Stimulated activated naive B cell treated with anti-CD40 and anti-IgM and Interleukin-4, amounts not matched to agents 10 μg/mL and 1 μg/mL and 100 μg/mL, for 72 hours (primary cell): ENCODE data around the gene ACSS3.
"Not testable (repeated sequence)": the region's sequence is repeated elsewhere in the genome, so short reads cannot be mapped to it uniquely, and the experiment has no call there.

Experiments
- ATAC-seq, 2 donors: fragments of 150-1000 bp; cut with Tn5 transposase; replicated peaks; 2 replicates each; pipeline ENCODE4 v1.10.0; 2021; ENCODE audit warnings: moderate library complexity in 1 of 2
- DNase-seq: peaks from one replicate; pipeline ENCODE4 v3.0.0; 2021
- H3K27ac Mint-ChIP-seq: one replicate; pipeline ENCODE4 v1.8.0; 2022; ENCODE audit warnings: mild to moderate bottlenecking, mixed read lengths
- H3K27me3 Mint-ChIP-seq, 2 donors: one replicate each; pipeline ENCODE4 v1.8.0; 2022; ENCODE audit warnings: mixed read lengths in 2 of 2
- H3K36me3 Mint-ChIP-seq, 2 donors: one replicate each; pipeline ENCODE4 v1.8.0; 2022; ENCODE audit warnings: mixed read lengths in 2 of 2, mild to moderate bottlenecking in 1 of 2
- H3K4me1 Mint-ChIP-seq, 2 donors: one replicate each; pipeline ENCODE4 v1.8.0; 2022; ENCODE audit warnings: mixed read lengths in 2 of 2, mild to moderate bottlenecking in 1 of 2
- H3K4me3 Mint-ChIP-seq, 2 donors: one replicate each; pipeline ENCODE4 v1.8.0; 2022; ENCODE audit warnings: mild to moderate bottlenecking in 2 of 2, mixed read lengths in 2 of 2, moderate library complexity in 1 of 2
- H3K9me3 Mint-ChIP-seq, 2 donors: one replicate each; pipeline ENCODE4 v1.8.0; 2022; ENCODE audit warnings: mixed read lengths in 2 of 2, mild to moderate bottlenecking in 1 of 2

Gene ACSS3

GRCh38 chr12:81168445-81168844 is 90.6 kb downstream of the ACSS3 start:
- no peaks in the 10 kb centered on the region for H3K36me3 Mint-ChIP-seq
- no peaks in the 10 kb centered on the region for H3K27me3 Mint-ChIP-seq
- no peak overlapping the region for H3K4me3 Mint-ChIP-seq
- no peak for ATAC-seq
- peaks cover 0 to 4% of the 10 kb centered on the region in 2 donors for H3K9me3 Mint-ChIP-seq
- H3K27ac Mint-ChIP-seq: no peak overlapping the region
- no peak for DNase-seq
- no peaks in the 10 kb centered on the region for H3K4me1 Mint-ChIP-seq

GRCh38 chr12:81170072-81170471 is 92.2 kb downstream of the ACSS3 start:
- no peak for ATAC-seq

GRCh38 chr12:81172851-81173250 is 95.0 kb downstream of the ACSS3 start:
- DNase-seq: no peak
- no peak overlapping the region for H3K4me3 Mint-ChIP-seq
- no peaks in the 10 kb centered on the region for H3K4me1 Mint-ChIP-seq
- H3K36me3 Mint-ChIP-seq: no peaks in the 10 kb centered on the region
- ATAC-seq: no peak
- no peaks in the 10 kb centered on the region for H3K27me3 Mint-ChIP-seq
- peaks cover 1 to 2% of the 10 kb centered on the region in 2 donors for H3K9me3 Mint-ChIP-seq
- no peak overlapping the region for H3K27ac Mint-ChIP-seq

More at GRCh38 chr12:81170072-81170471, 92.2 kb downstream of the ACSS3 start:
- Mint-ChIP-seq H3K4me1 (no peaks in the 10 kb centered on the region), H3K27ac (no peak overlapping the region), H3K9me3 (peaks cover 0 to 4% of the 10 kb centered on the region in 2 donors), H3K4me3 (no peak overlapping the region), H3K36me3 (no peaks in the 10 kb centered on the region), H3K27me3 (no peaks in the 10 kb centered on the region)
- no peak for DNase-seq

GRCh38 chr12:81174664-81175063 is 96.8 kb downstream of the ACSS3 start:
- no peak overlapping the region for H3K27ac Mint-ChIP-seq
- H3K27me3 Mint-ChIP-seq: no peaks in the 10 kb centered on the region
- peaks cover 0 to 2% of the 10 kb centered on the region in 2 donors for H3K9me3 Mint-ChIP-seq
- H3K4me1 Mint-ChIP-seq: no peaks in the 10 kb centered on the region
- no peak overlapping the region for H3K4me3 Mint-ChIP-seq
- ATAC-seq (no peak), DNase-seq (no peak)
- H3K36me3 Mint-ChIP-seq: no peaks in the 10 kb centered on the region

- Mint-ChIP-seq H3K36me3 (no peaks in the 10 kb centered on the region), H3K4me1 (no peaks in the 10 kb centered on the region), H3K9me3 (peaks cover 0 to 2% of the 10 kb centered on the region in 2 donors), H3K27me3 (no peaks in the 10 kb centered on the region), H3K4me3 (no peak overlapping the region), H3K27ac (no peak overlapping the region)
- DNase-seq: no peak
- no peak for ATAC-seq
These were observed 98.9 kb downstream of the ACSS3 start for GRCh38 chr12:81176796-81177195.

- Mint-ChIP-seq H3K9me3 (peaks cover 0 to 10% of the 10 kb centered on the region in 2 donors), H3K36me3 (no peaks in the 10 kb centered on the region), H3K27me3 (no peaks in the 10 kb centered on the region), H3K4me1 (no peaks in the 10 kb centered on the region), H3K27ac (no peak overlapping the region), H3K4me3 (no peak overlapping the region)
- no peak for DNase-seq
- no peak for ATAC-seq
These were observed 103.8 kb downstream of the ACSS3 start for GRCh38 chr12:81181691-81182090.

GRCh38 chr12:81187686-81188085 is 109.8 kb downstream of the ACSS3 start:
- H3K36me3 Mint-ChIP-seq: no peaks in the 10 kb centered on the region
- H3K9me3 Mint-ChIP-seq: peaks cover 0 to 11% of the 10 kb centered on the region in 2 donors
- ATAC-seq (no peak), DNase-seq (no peak)
- H3K4me1 Mint-ChIP-seq: no peaks in the 10 kb centered on the region
- no peak overlapping the region for H3K4me3 Mint-ChIP-seq
- no peak overlapping the region for H3K27ac Mint-ChIP-seq
- no peaks in the 10 kb centered on the region for H3K27me3 Mint-ChIP-seq

- no peaks in the 10 kb centered on the region for H3K36me3 Mint-ChIP-seq
- no peaks in the 10 kb centered on the region for H3K27me3 Mint-ChIP-seq
- no peak for DNase-seq
- H3K4me3 Mint-ChIP-seq: no peak overlapping the region
- H3K9me3 Mint-ChIP-seq: peaks cover 6 to 11% of the 10 kb centered on the region in 2 donors
- ATAC-seq: no peak
- H3K27ac Mint-ChIP-seq: no peak overlapping the region
- H3K4me1 Mint-ChIP-seq: no peaks in the 10 kb centered on the region
These were observed 118.7 kb downstream of the ACSS3 start for GRCh38 chr12:81196595-81196994.

GRCh38 chr12:81200561-81200960 is 122.7 kb downstream of the ACSS3 start:
- not testable (repeated sequence) for H3K36me3 Mint-ChIP-seq, H3K4me1 Mint-ChIP-seq, DNase-seq, H3K9me3 Mint-ChIP-seq, H3K4me3 Mint-ChIP-seq, H3K27me3 Mint-ChIP-seq, H3K27ac Mint-ChIP-seq, ATAC-seq

GRCh38 chr12:81203671-81204204 is 125.9 kb downstream of the ACSS3 start:
- H3K36me3 Mint-ChIP-seq: no peaks in the 10 kb centered on the region
- H3K27me3 Mint-ChIP-seq: no peaks in the 10 kb centered on the region
- no peaks in the 10 kb centered on the region for H3K4me1 Mint-ChIP-seq
- DNase-seq: no peak
- H3K9me3 Mint-ChIP-seq: no peaks in the 10 kb centered on the region
- no peak overlapping the region for H3K4me3 Mint-ChIP-seq
- no peak overlapping the region for H3K27ac Mint-ChIP-seq
- ATAC-seq: no peak

- Mint-ChIP-seq H3K36me3 (no peaks in the 10 kb centered on the region), H3K4me1 (no peaks in the 10 kb centered on the region), H3K9me3 (no peaks in the 10 kb centered on the region), H3K27me3 (no peaks in the 10 kb centered on the region), H3K4me3 (no peak overlapping the region), H3K27ac (no peak overlapping the region)
- ATAC-seq: no peak
- no peak for DNase-seq
These were observed 127.5 kb downstream of the ACSS3 start for GRCh38 chr12:81205416-81205815.

- Mint-ChIP-seq H3K4me3 (no peak overlapping the region), H3K27ac (no peak overlapping the region), H3K4me1 (no peaks in the 10 kb centered on the region), H3K36me3 (no peaks in the 10 kb centered on the region), H3K9me3 (no peaks in the 10 kb centered on the region), H3K27me3 (no peaks in the 10 kb centered on the region)
- ATAC-seq (no peak), DNase-seq (no peak)
These were observed 128.6 kb downstream of the ACSS3 start for GRCh38 chr12:81206429-81206828.

- Mint-ChIP-seq H3K4me1 (no peaks in the 10 kb centered on the region), H3K27ac (no peak overlapping the region), H3K9me3 (no peaks in the 10 kb centered on the region), H3K4me3 (no peak overlapping the region), H3K27me3 (no peaks in the 10 kb centered on the region), H3K36me3 (no peaks in the 10 kb centered on the region)
- ATAC-seq (no peak), DNase-seq (no peak)
These were observed 129.3 kb downstream of the ACSS3 start for GRCh38 chr12:81207173-81207572.

- no peaks in the 10 kb centered on the region for H3K27me3 Mint-ChIP-seq
- H3K4me3 Mint-ChIP-seq: no peak overlapping the region
- no peaks in the 10 kb centered on the region for H3K4me1 Mint-ChIP-seq
- no peaks in the 10 kb centered on the region for H3K9me3 Mint-ChIP-seq
- no peak for ATAC-seq
- H3K36me3 Mint-ChIP-seq: no peaks in the 10 kb centered on the region
- DNase-seq: no peak
- no peak overlapping the region for H3K27ac Mint-ChIP-seq
These were observed 129.8 kb downstream of the ACSS3 start for GRCh38 chr12:81207664-81208063.

GRCh38 chr12:81208187-81208911 is 130.5 kb downstream of the ACSS3 start:
- H3K9me3 Mint-ChIP-seq: no peaks in the 10 kb centered on the region
- H3K27ac Mint-ChIP-seq: no peak overlapping the region
- no peaks in the 10 kb centered on the region for H3K27me3 Mint-ChIP-seq
- no peak overlapping the region for H3K4me3 Mint-ChIP-seq
- H3K4me1 Mint-ChIP-seq: no peaks in the 10 kb centered on the region
- no peaks in the 10 kb centered on the region for H3K36me3 Mint-ChIP-seq
- DNase-seq (no peak), ATAC-seq (no peak)
